Measurements from ENCODE around the gene RASSF9. TPM values are rescaled to one million over a fixed set of nuclear protein-coding genes. Genes with fewer than 3 reads are reported as not detected.

Gene RASSF9
- total and polyA plus RNA-seq, 2 experiments from 2014 or later, result 0.31 to 0.35 TPM

DNA sequence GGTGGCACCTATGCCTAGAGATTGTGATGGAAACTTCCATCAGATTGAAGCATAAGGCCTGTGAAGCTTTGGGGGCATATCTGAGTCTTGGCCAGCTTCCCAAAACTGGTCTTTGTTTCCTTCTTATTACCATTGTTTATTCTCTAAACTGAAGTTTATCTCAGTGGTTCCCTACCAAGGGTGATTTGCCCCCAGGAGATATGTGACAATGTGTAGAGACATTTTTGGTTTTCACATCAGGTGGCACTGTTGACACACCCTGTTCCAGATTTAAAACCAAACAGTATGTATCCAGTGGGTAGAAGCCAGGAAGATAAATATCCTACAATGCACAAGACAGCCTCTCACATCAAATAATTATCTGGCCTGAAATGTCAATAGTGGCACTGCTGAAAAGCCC, 22.1 kb downstream of the RASSF9 start:
- H3K4me2 ChIP-seq, result no peak overlapping the region
- ATAC-seq (no peak), DNase-seq (ENCODE audit: low spot score) (no peak)
- no peak overlapping the region for H3K4me3 Mint-ChIP-seq
- H3K4me1 Mint-ChIP-seq, result no peaks in the 10 kb centered on the region
- H3K4me3 ChIP-seq, result no peak overlapping the region
- no peaks in the 10 kb centered on the region for H3K9me2 ChIP-seq (ENCODE audit: insufficient read depth)
- no peaks in the 10 kb centered on the region for H3K79me2 ChIP-seq (replicated peaks; ENCODE audit: insufficient read depth)
- H3K27me3 Mint-ChIP-seq (ENCODE audit: insufficient read depth, low read depth, poor library complexity), result no peaks in the 10 kb centered on the region
- TF ChIP-seq NANOG (IDR thresholded peaks at IDR 0.05; ENCODE audit: borderline replicate concordance) (no peak), EZH2phosphoT487 (IDR thresholded peaks at IDR 0.05; ENCODE audit: unreplicated experiment) (no peak), ZNF114 (CRISPR knock-in tag; IDR thresholded peaks at IDR 0.05) (no peak), JUNB (IDR thresholded peaks at IDR 0.05; ENCODE audit: unreplicated experiment) (no peak), CREB1 (CRISPR knock-in tag; IDR thresholded peaks at IDR 0.05; ENCODE audit: low read depth) (no peak), STAT1 (IDR thresholded peaks at IDR 0.05; ENCODE audit: unreplicated experiment) (no peak), POLR2AphosphoS5 (IDR thresholded peaks at IDR 0.05; ENCODE audit: low read depth) (no peak), EZH2 (IDR thresholded peaks at IDR 0.05; ENCODE audit: low read depth, unreplicated experiment) (no peak)
- TF ChIP-seq, protein P1, sequence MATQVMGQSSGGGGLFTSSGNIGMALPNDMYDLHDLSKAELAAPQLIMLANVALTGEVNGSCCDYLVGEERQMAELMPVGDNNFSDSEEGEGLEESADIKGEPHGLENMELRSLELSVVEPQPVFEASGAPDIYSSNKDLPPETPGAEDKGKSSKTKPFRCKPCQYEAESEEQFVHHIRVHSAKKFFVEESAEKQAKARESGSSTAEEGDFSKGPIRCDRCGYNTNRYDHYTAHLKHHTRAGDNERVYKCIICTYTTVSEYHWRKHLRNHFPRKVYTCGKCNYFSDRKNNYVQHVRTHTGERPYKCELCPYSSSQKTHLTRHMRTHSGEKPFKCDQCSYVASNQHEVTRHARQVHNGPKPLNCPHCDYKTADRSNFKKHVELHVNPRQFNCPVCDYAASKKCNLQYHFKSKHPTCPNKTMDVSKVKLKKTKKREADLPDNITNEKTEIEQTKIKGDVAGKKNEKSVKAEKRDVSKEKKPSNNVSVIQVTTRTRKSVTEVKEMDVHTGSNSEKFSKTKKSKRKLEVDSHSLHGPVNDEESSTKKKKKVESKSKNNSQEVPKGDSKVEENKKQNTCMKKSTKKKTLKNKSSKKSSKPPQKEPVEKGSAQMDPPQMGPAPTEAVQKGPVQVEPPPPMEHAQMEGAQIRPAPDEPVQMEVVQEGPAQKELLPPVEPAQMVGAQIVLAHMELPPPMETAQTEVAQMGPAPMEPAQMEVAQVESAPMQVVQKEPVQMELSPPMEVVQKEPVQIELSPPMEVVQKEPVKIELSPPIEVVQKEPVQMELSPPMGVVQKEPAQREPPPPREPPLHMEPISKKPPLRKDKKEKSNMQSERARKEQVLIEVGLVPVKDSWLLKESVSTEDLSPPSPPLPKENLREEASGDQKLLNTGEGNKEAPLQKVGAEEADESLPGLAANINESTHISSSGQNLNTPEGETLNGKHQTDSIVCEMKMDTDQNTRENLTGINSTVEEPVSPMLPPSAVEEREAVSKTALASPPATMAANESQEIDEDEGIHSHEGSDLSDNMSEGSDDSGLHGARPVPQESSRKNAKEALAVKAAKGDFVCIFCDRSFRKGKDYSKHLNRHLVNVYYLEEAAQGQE (IDR thresholded peaks at IDR 0.05; ENCODE audit: unreplicated experiment), result no peak
- TF ChIP-seq, protein P2, sequence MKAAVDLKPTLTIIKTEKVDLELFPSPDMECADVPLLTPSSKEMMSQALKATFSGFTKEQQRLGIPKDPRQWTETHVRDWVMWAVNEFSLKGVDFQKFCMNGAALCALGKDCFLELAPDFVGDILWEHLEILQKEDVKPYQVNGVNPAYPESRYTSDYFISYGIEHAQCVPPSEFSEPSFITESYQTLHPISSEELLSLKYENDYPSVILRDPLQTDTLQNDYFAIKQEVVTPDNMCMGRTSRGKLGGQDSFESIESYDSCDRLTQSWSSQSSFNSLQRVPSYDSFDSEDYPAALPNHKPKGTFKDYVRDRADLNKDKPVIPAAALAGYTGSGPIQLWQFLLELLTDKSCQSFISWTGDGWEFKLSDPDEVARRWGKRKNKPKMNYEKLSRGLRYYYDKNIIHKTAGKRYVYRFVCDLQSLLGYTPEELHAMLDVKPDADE (IDR thresholded peaks at IDR 0.05), result no peak
- TF ChIP-seq, protein P3, sequence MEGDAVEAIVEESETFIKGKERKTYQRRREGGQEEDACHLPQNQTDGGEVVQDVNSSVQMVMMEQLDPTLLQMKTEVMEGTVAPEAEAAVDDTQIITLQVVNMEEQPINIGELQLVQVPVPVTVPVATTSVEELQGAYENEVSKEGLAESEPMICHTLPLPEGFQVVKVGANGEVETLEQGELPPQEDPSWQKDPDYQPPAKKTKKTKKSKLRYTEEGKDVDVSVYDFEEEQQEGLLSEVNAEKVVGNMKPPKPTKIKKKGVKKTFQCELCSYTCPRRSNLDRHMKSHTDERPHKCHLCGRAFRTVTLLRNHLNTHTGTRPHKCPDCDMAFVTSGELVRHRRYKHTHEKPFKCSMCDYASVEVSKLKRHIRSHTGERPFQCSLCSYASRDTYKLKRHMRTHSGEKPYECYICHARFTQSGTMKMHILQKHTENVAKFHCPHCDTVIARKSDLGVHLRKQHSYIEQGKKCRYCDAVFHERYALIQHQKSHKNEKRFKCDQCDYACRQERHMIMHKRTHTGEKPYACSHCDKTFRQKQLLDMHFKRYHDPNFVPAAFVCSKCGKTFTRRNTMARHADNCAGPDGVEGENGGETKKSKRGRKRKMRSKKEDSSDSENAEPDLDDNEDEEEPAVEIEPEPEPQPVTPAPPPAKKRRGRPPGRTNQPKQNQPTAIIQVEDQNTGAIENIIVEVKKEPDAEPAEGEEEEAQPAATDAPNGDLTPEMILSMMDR (conservative IDR thresholded peaks at IDR 0.05; ENCODE audit: low read depth in 2 of 2), result no peak; a peak in 1 of 4 replicates
- TF ChIP-seq, protein P4, sequence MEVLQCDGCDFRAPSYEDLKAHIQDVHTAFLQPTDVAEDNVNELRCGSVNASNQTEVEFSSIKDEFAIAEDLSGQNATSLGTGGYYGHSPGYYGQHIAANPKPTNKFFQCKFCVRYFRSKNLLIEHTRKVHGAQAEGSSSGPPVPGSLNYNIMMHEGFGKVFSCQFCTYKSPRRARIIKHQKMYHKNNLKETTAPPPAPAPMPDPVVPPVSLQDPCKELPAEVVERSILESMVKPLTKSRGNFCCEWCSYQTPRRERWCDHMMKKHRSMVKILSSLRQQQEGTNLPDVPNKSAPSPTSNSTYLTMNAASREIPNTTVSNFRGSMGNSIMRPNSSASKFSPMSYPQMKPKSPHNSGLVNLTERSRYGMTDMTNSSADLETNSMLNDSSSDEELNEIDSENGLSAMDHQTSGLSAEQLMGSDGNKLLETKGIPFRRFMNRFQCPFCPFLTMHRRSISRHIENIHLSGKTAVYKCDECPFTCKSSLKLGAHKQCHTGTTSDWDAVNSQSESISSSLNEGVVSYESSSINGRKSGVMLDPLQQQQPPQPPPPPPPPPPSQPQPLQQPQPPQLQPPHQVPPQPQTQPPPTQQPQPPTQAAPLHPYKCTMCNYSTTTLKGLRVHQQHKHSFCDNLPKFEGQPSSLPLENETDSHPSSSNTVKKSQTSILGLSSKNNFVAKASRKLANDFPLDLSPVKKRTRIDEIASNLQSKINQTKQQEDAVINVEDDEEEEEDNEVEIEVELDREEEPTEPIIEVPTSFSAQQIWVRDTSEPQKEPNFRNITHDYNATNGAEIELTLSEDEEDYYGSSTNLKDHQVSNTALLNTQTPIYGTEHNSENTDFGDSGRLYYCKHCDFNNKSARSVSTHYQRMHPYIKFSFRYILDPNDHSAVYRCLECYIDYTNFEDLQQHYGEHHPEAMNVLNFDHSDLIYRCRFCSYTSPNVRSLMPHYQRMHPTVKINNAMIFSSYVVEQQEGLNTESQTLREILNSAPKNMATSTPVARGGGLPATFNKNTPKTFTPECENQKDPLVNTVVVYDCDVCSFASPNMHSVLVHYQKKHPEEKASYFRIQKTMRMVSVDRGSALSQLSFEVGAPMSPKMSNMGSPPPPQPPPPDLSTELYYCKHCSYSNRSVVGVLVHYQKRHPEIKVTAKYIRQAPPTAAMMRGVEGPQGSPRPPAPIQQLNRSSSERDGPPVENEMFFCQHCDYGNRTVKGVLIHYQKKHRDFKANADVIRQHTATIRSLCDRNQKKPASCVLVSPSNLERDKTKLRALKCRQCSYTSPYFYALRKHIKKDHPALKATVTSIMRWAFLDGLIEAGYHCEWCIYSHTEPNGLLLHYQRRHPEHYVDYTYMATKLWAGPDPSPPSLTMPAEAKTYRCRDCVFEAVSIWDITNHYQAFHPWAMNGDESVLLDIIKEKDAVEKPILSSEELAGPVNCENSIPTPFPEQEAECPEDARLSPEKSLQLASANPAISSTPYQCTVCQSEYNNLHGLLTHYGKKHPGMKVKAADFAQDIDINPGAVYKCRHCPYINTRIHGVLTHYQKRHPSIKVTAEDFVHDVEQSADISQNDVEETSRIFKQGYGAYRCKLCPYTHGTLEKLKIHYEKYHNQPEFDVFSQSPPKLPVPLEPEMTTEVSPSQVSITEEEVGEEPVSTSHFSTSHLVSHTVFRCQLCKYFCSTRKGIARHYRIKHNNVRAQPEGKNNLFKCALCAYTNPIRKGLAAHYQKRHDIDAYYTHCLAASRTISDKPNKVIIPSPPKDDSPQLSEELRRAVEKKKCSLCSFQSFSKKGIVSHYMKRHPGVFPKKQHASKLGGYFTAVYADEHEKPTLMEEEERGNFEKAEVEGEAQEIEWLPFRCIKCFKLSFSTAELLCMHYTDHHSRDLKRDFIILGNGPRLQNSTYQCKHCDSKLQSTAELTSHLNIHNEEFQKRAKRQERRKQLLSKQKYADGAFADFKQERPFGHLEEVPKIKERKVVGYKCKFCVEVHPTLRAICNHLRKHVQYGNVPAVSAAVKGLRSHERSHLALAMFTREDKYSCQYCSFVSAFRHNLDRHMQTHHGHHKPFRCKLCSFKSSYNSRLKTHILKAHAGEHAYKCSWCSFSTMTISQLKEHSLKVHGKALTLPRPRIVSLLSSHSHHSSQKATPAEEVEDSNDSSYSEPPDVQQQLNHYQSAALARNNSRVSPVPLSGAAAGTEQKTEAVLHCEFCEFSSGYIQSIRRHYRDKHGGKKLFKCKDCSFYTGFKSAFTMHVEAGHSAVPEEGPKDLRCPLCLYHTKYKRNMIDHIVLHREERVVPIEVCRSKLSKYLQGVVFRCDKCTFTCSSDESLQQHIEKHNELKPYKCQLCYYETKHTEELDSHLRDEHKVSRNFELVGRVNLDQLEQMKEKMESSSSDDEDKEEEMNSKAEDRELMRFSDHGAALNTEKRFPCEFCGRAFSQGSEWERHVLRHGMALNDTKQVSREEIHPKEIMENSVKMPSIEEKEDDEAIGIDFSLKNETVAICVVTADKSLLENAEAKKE (CRISPR knock-in tag; IDR thresholded peaks at IDR 0.05), result no peak
- H4K20me1 ChIP-seq (replicated peaks; ENCODE audit: insufficient read depth), result no peaks in the 10 kb centered on the region
- no peak overlapping the region for H2AFZ ChIP-seq
- no peak overlapping the region for H3K27ac ChIP-seq (ENCODE audit: low read depth)
- H3K36me3 Mint-ChIP-seq (ENCODE audit: low read depth), result no peaks in the 10 kb centered on the region
- H3F3A ChIP-seq (replicated peaks; ENCODE audit: low read depth), result no peaks in the 10 kb centered on the region
- H3K9me3 Mint-ChIP-seq, result no peaks in the 10 kb centered on the region
- H3K27me3 ChIP-seq (ENCODE audit: insufficient read depth), result no peaks in the 10 kb centered on the region
- no peaks in the 10 kb centered on the region for H3K36me3 ChIP-seq (ENCODE audit: insufficient read depth)
- no peaks in the 10 kb centered on the region for H3K4me1 ChIP-seq (ENCODE audit: insufficient read depth)
- no peak overlapping the region for H3K27ac Mint-ChIP-seq

Data from GM23338 (cell line).